Panc1 (cell line): ENCODE data around the gene TSR3. TPM values are rescaled to one million over a fixed set of nuclear protein-coding genes. Genes with fewer than 3 reads are reported as not detected.

Source experiments
- ATAC-seq: fragments of 200-7000 bp; cut with Tn5 transposase; 2 replicates; pipeline ENCODE4 v1.9.1; 2020; ENCODE audit warnings: mild to moderate bottlenecking, moderate library complexity
- BruUV-seq: library from RNA; stranded (reverse); fragments of 400-500 nt; replicated peaks from 2 replicates; lab custom pipeline; 2021; lab: Mats Ljungman, UMichigan
- CTCF ChIA-PET: fragments of 300-600 bp; sonication (Branson Sonifier 250); formaldehyde crosslinking; loops from one replicate; lab custom pipeline; 2022; ENCODE audit warnings: antibody characterized with exemption; lab: Charles Lee
- POLR2A ChIA-PET: fragments of 300-600 bp; sonication (Branson Sonifier 250); formaldehyde crosslinking; loops from one replicate; lab custom pipeline; 2022; ENCODE audit warnings: antibody characterized with exemption; lab: Charles Lee
- DNase-seq: peaks from one replicate; pipeline ENCODE4 v3.0.0-alpha.2; 2010; ENCODE audit warnings: low read depth, low spot score
- H3K27ac ChIP-seq: 2 replicates; pipeline ENCODE4 v1.5.1; 2011; ENCODE audit warnings: mild to moderate bottlenecking, low read length, inconsistent platforms
- H3K27me3 ChIP-seq: fragments of 200-500 bp; sonication (Bioruptor generic); 2 replicates; pipeline ENCODE4 v1.6.0; 2014; ENCODE audit warnings: low read length, inconsistent platforms; ENCODE audit not compliant: control insufficient read depth, insufficient read depth
- H3K36me3 ChIP-seq: fragments of 200-500 bp; sonication (Bioruptor generic); 2 replicates; pipeline ENCODE4 v1.5.1; 2014; ENCODE audit warnings: inconsistent platforms, mild to moderate bottlenecking, low read length, moderate library complexity; ENCODE audit not compliant: control insufficient read depth, insufficient read depth
- H3K4me1 ChIP-seq: 2 replicates; pipeline ENCODE4 v1.5.1; 2011; ENCODE audit warnings: inconsistent platforms, mild to moderate bottlenecking, low read length, moderate library complexity; ENCODE audit not compliant: control insufficient read depth, insufficient read depth
- H3K4me3 ChIP-seq, 2 experiments: 2 replicates each; pipeline ENCODE4 v1.5.1; 2011 to 2012; ENCODE audit warnings: low read depth in 2 of 2, low read length in 2 of 2, mild to moderate bottlenecking in 2 of 2, inconsistent platforms in 1 of 2, moderate library complexity in 1 of 2
- H3K9me3 ChIP-seq: fragments of 200-500 bp; sonication (Bioruptor generic); 2 replicates; pipeline ENCODE4 v1.5.1; 2014; ENCODE audit warnings: low read depth, mild to moderate bottlenecking, inconsistent platforms, low read length, moderate library complexity; ENCODE audit not compliant: control insufficient read depth, insufficient read depth
- CTCF ChIP-seq: fragments of 450-650 bp; IDR thresholded peaks from 2 replicates; pipeline ENCODE4 v1.5.1; 2017; ENCODE audit warnings: mild to moderate bottlenecking
- POLR2AphosphoS5 ChIP-seq: IDR thresholded peaks from 2 replicates; pipeline ENCODE4 v1.6.1; 2012; ENCODE audit warnings: mild to moderate bottlenecking, low read depth, low read length, moderate library complexity
- REST ChIP-seq, 2 experiments: IDR thresholded peaks; 2 replicates each; pipeline ENCODE4 v1.6.1; 2011 to 2012; ENCODE audit warnings: low read depth in 2 of 2, control low read depth in 1 of 2, low read length in 1 of 2, mild to moderate bottlenecking in 1 of 2, moderate library complexity in 1 of 2; ENCODE audit not compliant: insufficient read depth in 1 of 2
- SIN3A ChIP-seq: IDR thresholded peaks from 2 replicates; pipeline ENCODE4 v1.6.1; 2012; ENCODE audit warnings: low read depth, mild to moderate bottlenecking, low read length, moderate library complexity, borderline replicate concordance; ENCODE audit not compliant: insufficient read depth
- TCF7L2 ChIP-seq: IDR thresholded peaks from 2 replicates; pipeline ENCODE4 v1.6.1; 2011; ENCODE audit warnings: mild to moderate bottlenecking, low read depth, low read length, inconsistent platforms
- in situ Hi-C: cut with HindIII; loops from 2 replicates; pipeline ENCODE4 v1.10.0; 2016; ENCODE audit warnings: low sequenced_read_pairs, low pct_unique_long_range_greater_than_20kb
- intact Hi-C: fragments of 100-400 bp; cut with micrococcal nuclease; formaldehyde crosslinking; loops from one replicate; pipeline ENCODE4 v1.10.0; 2022; ENCODE audit not compliant: unreplicated experiment
- total RNA-seq: library from RNA; stranded (reverse); gene quantifications from one replicate; pipeline ENCODE4 v1.2.1, GENCODE V29; 2021; ENCODE audit not compliant: unreplicated experiment

TSR3 gene
- total RNA-seq, 1 experiment from 2014 or later, result 89.7 TPM

GRCh38 chr16:1308036-1308976 lies 43.4 kb downstream of the TSR3 start:
- H3K4me1 ChIP-seq, result peaks cover 14% of the 10 kb centered on the region
- TF ChIP-seq CTCF (no peak), POLR2AphosphoS5 (peak; percentile 52; the same call in 1 of the 2 replicates)
- CTCF ChIA-PET, result no interaction called here
- H3K27me3 ChIP-seq, result no peaks in the 10 kb centered on the region
- BruUV-seq, result no TSS peak
- intact Hi-C loops, result no loop called here
- DNase-seq (peak; percentile 55), ATAC-seq (peak; percentile 55)
- H3K27ac ChIP-seq, result peak overlapping the region; percentile 79
- peak overlapping the region; percentile 38 to 43 for H3K4me3 ChIP-seq
- no peaks in the 10 kb centered on the region for H3K9me3 ChIP-seq
- in situ Hi-C loops, result no loop called here
- peaks cover 3% of the 10 kb centered on the region; the same call in 1 of the 2 replicates for H3K36me3 ChIP-seq
- POLR2A ChIA-PET, result interaction anchor here (0.7 kb wide), 1 partner anchor 93 kb away, joined by 9 read pairs; no protein-coding TSS in a partner anchor

GRCh38 chr16:1306334-1306733 lies 45.3 kb downstream of the TSR3 start:
- intact Hi-C loops, result no loop called here
- ChIA-PET CTCF (no interaction called here), POLR2A (no interaction called here)
- no peak overlapping the region for H3K27ac ChIP-seq
- DNase-seq, result no peak
- no peaks in the 10 kb centered on the region for H3K27me3 ChIP-seq
- BruUV-seq, result no TSS peak
- peaks cover 6% of the 10 kb centered on the region for H3K4me1 ChIP-seq
- H3K4me3 ChIP-seq, result no peak overlapping the region
- in situ Hi-C loops, result no loop called here
- H3K9me3 ChIP-seq, result no peaks in the 10 kb centered on the region
- ATAC-seq, result no peak
- no peak for TF ChIP-seq TCF7L2
- TF ChIP-seq SIN3A, result no peak
- no peak for TF ChIP-seq POLR2AphosphoS5
- no peak for TF ChIP-seq REST (IDR thresholded peaks at IDR 0.05; ENCODE audit: insufficient read depth in 1 of 2, low read depth in 2 of 2, low read length in 1 of 2)
- TF ChIP-seq CTCF, result no peak
- peaks cover 3% of the 10 kb centered on the region; the same call in 1 of the 2 replicates for H3K36me3 ChIP-seq
